ENCODE results near the gene IGFL2.
"Not testable (repeated sequence)": the region's sequence is repeated elsewhere in the genome, so short reads cannot be mapped to it uniquely, and the experiment has no call there.

The IGFL2 gene

DNA sequence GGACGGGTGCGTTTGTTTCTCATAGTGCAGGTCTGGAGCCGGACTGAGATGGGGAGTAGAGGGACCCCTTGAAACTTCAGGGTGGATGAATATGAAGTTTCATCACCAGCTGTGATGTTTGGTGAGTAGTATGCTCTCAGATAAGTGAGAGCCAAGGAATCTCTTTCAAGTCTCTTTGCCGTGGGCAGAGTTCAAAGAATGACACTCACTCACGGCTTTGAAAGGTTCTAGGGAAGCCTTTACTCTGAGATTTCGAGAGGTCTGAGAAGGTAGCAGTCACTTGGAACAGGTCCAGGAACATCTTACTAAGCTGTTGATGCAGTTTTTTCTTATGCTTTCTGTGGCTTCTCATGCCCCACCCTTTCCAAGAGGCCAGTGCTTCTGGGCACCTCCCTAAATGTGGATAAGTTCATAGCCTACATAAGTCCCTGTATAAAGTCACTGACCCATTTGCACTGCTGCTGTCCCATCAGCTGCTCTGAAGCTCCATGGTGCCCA lies at the start of gene IGFL2:
Gene IGFL2, plus strand, starts transcription at position 448 of the 498 bp plus-strand sequence. Its CDS starts 41 bp downstream, at position 489.
- H3K4me1 ChIP-seq (ENCODE audit: control insufficient read depth, insufficient read depth, low read length, unreplicated experiment): no peaks in the 10 kb centered on the region
- H3K4me3 ChIP-seq (ENCODE audit: low read depth, low read length): no peak within 1 kb of the TSS
- peaks cover 63% of the 10 kb centered on the region for H3K27me3 ChIP-seq (ENCODE audit: insufficient read depth, low read length)
- H2AFZ ChIP-seq (ENCODE audit: low read length, unreplicated experiment): no peak within 1 kb of the TSS
- no peaks in the 10 kb centered on the region for H3K79me2 ChIP-seq (ENCODE audit: control insufficient read depth, insufficient read depth, low read length, unreplicated experiment)
- H3K27ac ChIP-seq (ENCODE audit: low read depth, low read length): no peak within 1 kb of the TSS
- H3K36me3 ChIP-seq (ENCODE audit: insufficient read depth, low read length): no peaks in the 10 kb centered on the region

DNA sequence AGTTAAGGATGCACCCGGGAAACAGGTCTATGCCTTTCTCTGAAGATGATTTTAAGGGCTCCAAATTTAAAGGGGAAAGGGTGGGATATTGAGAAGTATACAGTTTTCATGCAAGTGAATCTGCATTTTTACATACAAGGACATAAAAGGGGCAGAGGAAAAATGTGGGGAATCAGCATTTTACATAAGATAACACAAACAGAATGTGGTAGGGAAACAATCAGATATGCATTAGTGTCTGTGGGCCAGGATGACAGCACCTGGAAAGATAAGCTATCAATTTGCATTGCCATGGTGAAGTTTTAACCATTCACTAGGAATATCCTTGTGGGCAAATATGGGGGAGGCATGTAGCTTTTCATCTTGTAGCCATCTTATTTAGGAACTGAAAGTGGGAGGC lies 47.7 kb upstream of the IGFL2 start:
- no peaks in the 10 kb centered on the region for H3K36me3 ChIP-seq (ENCODE audit: insufficient read depth, low read length)
- no peaks in the 10 kb centered on the region for H3K4me1 ChIP-seq (ENCODE audit: control insufficient read depth, insufficient read depth, low read length, unreplicated experiment)
- no peak overlapping the region for H3K27ac ChIP-seq (ENCODE audit: low read depth, low read length)
- H3K27me3 ChIP-seq (ENCODE audit: insufficient read depth, low read length): peaks cover 57% of the 10 kb centered on the region
- no peak overlapping the region for H2AFZ ChIP-seq (ENCODE audit: low read length, unreplicated experiment)
- no peak overlapping the region for H3K4me3 ChIP-seq (ENCODE audit: low read depth, low read length)
- no peaks in the 10 kb centered on the region for H3K79me2 ChIP-seq (ENCODE audit: control insufficient read depth, insufficient read depth, low read length, unreplicated experiment)

DNA sequence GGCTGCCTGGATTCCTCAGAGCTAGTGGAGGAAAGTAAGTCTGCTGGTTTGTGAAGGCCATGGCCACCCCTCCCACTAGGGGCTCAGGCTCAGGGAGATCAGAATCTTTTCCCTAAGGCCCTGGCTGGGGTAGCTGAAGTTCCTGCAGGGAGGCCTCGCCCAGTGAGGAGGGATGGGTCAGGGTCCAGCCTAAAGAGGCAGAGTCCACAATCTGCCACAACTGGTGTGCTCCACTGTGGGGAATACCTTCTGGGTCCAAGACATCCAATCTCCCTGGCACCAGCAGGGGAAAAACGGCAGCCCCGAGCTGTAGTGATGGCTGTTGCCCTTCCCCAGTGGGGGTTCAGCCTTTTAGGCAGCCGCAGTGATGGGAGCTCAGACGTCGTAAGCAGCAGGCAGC lies 46.7 kb upstream of the IGFL2 start:
- no peak overlapping the region for H3K27ac ChIP-seq (ENCODE audit: low read depth, low read length)
- peaks cover 57% of the 10 kb centered on the region for H3K27me3 ChIP-seq (ENCODE audit: insufficient read depth, low read length)
- no peaks in the 10 kb centered on the region for H3K4me1 ChIP-seq (ENCODE audit: control insufficient read depth, insufficient read depth, low read length, unreplicated experiment)
- H3K79me2 ChIP-seq (ENCODE audit: control insufficient read depth, insufficient read depth, low read length, unreplicated experiment): no peaks in the 10 kb centered on the region
- H3K4me3 ChIP-seq (ENCODE audit: low read depth, low read length): no peak overlapping the region
- no peak overlapping the region for H2AFZ ChIP-seq (ENCODE audit: low read length, unreplicated experiment)
- no peaks in the 10 kb centered on the region for H3K36me3 ChIP-seq (ENCODE audit: insufficient read depth, low read length)

DNA sequence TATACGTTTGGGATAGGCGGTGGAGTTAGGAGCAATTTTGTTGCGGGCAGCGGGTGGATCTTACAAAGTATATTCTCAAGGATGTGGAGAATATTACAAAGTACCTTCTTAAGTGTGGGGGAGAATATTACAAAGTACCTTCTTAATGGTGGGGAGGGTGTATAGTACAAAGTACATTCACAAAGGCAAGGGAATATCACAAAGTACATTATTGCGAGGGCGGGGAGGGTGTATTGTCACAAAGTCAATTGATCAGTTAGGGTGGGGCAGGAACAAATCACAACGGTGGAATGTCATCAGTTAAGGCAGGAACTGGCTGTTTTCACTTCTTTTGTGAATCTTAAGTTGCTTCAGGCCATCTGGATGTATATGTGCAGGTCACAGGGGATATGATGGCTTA lies 45.7 kb upstream of the IGFL2 start:
- H3K4me3 ChIP-seq (ENCODE audit: low read depth, low read length); H2AFZ ChIP-seq (ENCODE audit: low read length, unreplicated experiment); H3K36me3 ChIP-seq (ENCODE audit: insufficient read depth, low read length); H3K4me1 ChIP-seq (ENCODE audit: control insufficient read depth, insufficient read depth, low read length, unreplicated experiment); H3K27ac ChIP-seq (ENCODE audit: low read depth, low read length); H3K79me2 ChIP-seq (ENCODE audit: control insufficient read depth, insufficient read depth, low read length, unreplicated experiment): not testable (repeated sequence)
- peaks cover 47% of the 10 kb centered on the region for H3K27me3 ChIP-seq (ENCODE audit: insufficient read depth, low read length)

GRCh38 chr19:46107371-46107770 lies 40.7 kb upstream of the IGFL2 start:
- Histone ChIP-seq H3K27me3 (ENCODE audit: insufficient read depth, low read length) (peaks cover 30% of the 10 kb centered on the region), H2AFZ (ENCODE audit: low read length, unreplicated experiment) (no peak overlapping the region), H3K79me2 (ENCODE audit: control insufficient read depth, insufficient read depth, low read length, unreplicated experiment) (no peaks in the 10 kb centered on the region), H3K27ac (ENCODE audit: low read depth, low read length) (no peak overlapping the region), H3K4me1 (ENCODE audit: control insufficient read depth, insufficient read depth, low read length, unreplicated experiment) (no peaks in the 10 kb centered on the region), H3K36me3 (ENCODE audit: insufficient read depth, low read length) (no peaks in the 10 kb centered on the region), H3K4me3 (ENCODE audit: low read depth, low read length) (no peak overlapping the region)

GRCh38 chr19:46109876-46110275 lies 38.2 kb upstream of the IGFL2 start:
- Histone ChIP-seq H3K4me3 (ENCODE audit: low read depth, low read length) (no peak overlapping the region), H3K27me3 (ENCODE audit: insufficient read depth, low read length) (peaks cover 34% of the 10 kb centered on the region), H3K4me1 (ENCODE audit: control insufficient read depth, insufficient read depth, low read length, unreplicated experiment) (peaks cover under 1% of the 10 kb centered on the region), H3K36me3 (ENCODE audit: insufficient read depth, low read length) (no peaks in the 10 kb centered on the region), H3K79me2 (ENCODE audit: control insufficient read depth, insufficient read depth, low read length, unreplicated experiment) (no peaks in the 10 kb centered on the region), H2AFZ (ENCODE audit: low read length, unreplicated experiment) (no peak overlapping the region), H3K27ac (ENCODE audit: low read depth, low read length) (no peak overlapping the region)

DNA sequence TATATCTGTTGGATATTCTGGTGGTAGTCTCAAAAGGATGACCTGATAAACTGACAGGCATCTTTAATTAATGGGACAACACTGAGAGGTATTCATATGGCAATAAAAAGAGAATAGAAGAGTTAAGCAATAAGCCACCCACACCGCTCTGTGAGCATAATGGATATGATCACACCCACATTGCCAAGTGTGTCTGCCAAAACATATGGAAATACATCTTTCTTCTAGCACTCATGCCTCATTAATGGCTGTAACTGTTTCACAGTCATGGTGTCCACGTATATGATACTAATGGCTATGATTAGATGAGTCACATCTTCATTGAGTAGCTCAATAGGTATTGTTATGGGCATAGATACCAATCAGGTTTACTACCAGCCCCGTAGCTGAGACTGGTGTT lies 36.7 kb upstream of the IGFL2 start:
- Histone ChIP-seq H3K4me1 (ENCODE audit: control insufficient read depth, insufficient read depth, low read length, unreplicated experiment) (peaks cover 10% of the 10 kb centered on the region), H3K27ac (ENCODE audit: low read depth, low read length) (no peak overlapping the region), H2AFZ (ENCODE audit: low read length, unreplicated experiment) (no peak overlapping the region), H3K79me2 (ENCODE audit: control insufficient read depth, insufficient read depth, low read length, unreplicated experiment) (no peaks in the 10 kb centered on the region), H3K27me3 (ENCODE audit: insufficient read depth, low read length) (peaks cover 34% of the 10 kb centered on the region), H3K36me3 (ENCODE audit: insufficient read depth, low read length) (no peaks in the 10 kb centered on the region), H3K4me3 (ENCODE audit: low read depth, low read length) (no peak overlapping the region)

DNA sequence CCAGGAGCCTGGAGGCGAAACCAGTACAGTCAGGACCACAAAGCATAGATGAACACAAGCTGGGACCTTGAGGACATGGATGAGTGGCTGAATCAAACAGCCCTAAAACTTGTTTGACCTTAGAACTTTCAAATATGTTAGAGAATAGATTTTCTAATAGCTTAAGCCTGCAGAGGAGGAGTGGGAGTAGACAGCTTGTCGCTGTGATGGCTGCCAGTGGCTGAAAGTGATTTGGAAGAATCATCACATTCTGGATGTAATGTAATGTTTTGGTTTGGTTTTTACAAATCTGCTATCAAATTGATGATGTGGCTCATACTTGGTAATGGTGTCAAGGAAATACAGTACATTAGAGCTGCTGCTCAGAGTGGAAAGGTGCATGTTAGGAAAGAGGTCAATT lies 35.5 kb upstream of the IGFL2 start:
- H3K4me1 ChIP-seq (ENCODE audit: control insufficient read depth, insufficient read depth, low read length, unreplicated experiment): peaks cover 10% of the 10 kb centered on the region
- no peak overlapping the region for H3K27ac ChIP-seq (ENCODE audit: low read depth, low read length)
- no peak overlapping the region for H2AFZ ChIP-seq (ENCODE audit: low read length, unreplicated experiment)
- H3K4me3 ChIP-seq (ENCODE audit: low read depth, low read length): no peak overlapping the region
- H3K36me3 ChIP-seq (ENCODE audit: insufficient read depth, low read length): no peaks in the 10 kb centered on the region
- no peaks in the 10 kb centered on the region for H3K79me2 ChIP-seq (ENCODE audit: control insufficient read depth, insufficient read depth, low read length, unreplicated experiment)
- peaks cover 34% of the 10 kb centered on the region for H3K27me3 ChIP-seq (ENCODE audit: insufficient read depth, low read length)

GRCh38 chr19:46113726-46114125 lies 34.3 kb upstream of the IGFL2 start:
- peaks cover 34% of the 10 kb centered on the region for H3K27me3 ChIP-seq (ENCODE audit: insufficient read depth, low read length)
- H2AFZ ChIP-seq (ENCODE audit: low read length, unreplicated experiment): no peak overlapping the region
- H3K79me2 ChIP-seq (ENCODE audit: control insufficient read depth, insufficient read depth, low read length, unreplicated experiment): no peaks in the 10 kb centered on the region
- H3K27ac ChIP-seq (ENCODE audit: low read depth, low read length): no peak overlapping the region
- H3K4me1 ChIP-seq (ENCODE audit: control insufficient read depth, insufficient read depth, low read length, unreplicated experiment): peaks cover 10% of the 10 kb centered on the region
- no peaks in the 10 kb centered on the region for H3K36me3 ChIP-seq (ENCODE audit: insufficient read depth, low read length)
- H3K4me3 ChIP-seq (ENCODE audit: low read depth, low read length): no peak overlapping the region

- Histone ChIP-seq H3K79me2 (ENCODE audit: control insufficient read depth, insufficient read depth, low read length, unreplicated experiment) (no peaks in the 10 kb centered on the region), H3K27me3 (ENCODE audit: insufficient read depth, low read length) (peaks cover 49% of the 10 kb centered on the region), H2AFZ (ENCODE audit: low read length, unreplicated experiment) (no peak overlapping the region), H3K36me3 (ENCODE audit: insufficient read depth, low read length) (no peaks in the 10 kb centered on the region), H3K27ac (ENCODE audit: low read depth, low read length) (no peak overlapping the region), H3K4me1 (ENCODE audit: control insufficient read depth, insufficient read depth, low read length, unreplicated experiment) (peaks cover 10% of the 10 kb centered on the region), H3K4me3 (ENCODE audit: low read depth, low read length) (no peak overlapping the region)
Measured at GRCh38 chr19:46115396-46116106, 32.5 kb upstream of the IGFL2 start.

DNA sequence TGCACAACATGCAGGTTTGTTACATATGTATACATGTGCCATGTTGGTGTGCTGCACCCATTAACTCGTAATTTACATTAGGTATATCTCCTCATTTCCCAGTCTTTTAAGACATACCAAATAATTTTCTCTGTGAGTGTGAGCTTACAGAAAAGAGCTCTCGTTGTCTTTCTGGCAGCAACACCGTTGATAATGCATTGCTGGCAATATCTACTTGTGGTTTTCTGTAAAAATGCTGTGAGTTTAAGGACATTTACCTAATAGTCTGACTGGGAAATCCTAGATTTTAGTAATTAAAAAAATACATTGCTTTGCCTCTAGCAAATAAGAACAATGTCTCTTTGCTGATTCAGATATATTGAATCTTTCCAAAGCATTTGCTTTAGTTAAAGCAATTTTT lies 31.9 kb upstream of the IGFL2 start:
- Histone ChIP-seq H3K36me3 (ENCODE audit: insufficient read depth, low read length) (no peaks in the 10 kb centered on the region), H2AFZ (ENCODE audit: low read length, unreplicated experiment) (no peak overlapping the region), H3K79me2 (ENCODE audit: control insufficient read depth, insufficient read depth, low read length, unreplicated experiment) (no peaks in the 10 kb centered on the region), H3K4me3 (ENCODE audit: low read depth, low read length) (no peak overlapping the region), H3K4me1 (ENCODE audit: control insufficient read depth, insufficient read depth, low read length, unreplicated experiment) (peaks cover 10% of the 10 kb centered on the region), H3K27me3 (ENCODE audit: insufficient read depth, low read length) (peaks cover 49% of the 10 kb centered on the region), H3K27ac (ENCODE audit: low read depth, low read length) (no peak overlapping the region)

Data from ACC112 (cell line).